Ovary (tissue), 9 donors: ENCODE data around the gene NPHP4. TPM values are rescaled to one million over a fixed set of nuclear protein-coding genes. Genes with fewer than 3 reads are reported as not detected.

Source experiments
- DNase-seq, 5 donors: peaks; one replicate each; pipeline ENCODE4 v3.0.0-alpha.2; 2019 to 2020
- H3K27ac ChIP-seq, 2 donors: fragments of 200-600 bp; one replicate each; pipeline versions ENCODE4 v1.5.1 to v1.8.0; 2019 to 2022
- H3K27me3 ChIP-seq: fragments of 200-600 bp; one replicate; pipeline ENCODE4 v1.8.0; 2022
- H3K36me3 ChIP-seq: fragments of 200-600 bp; sonication (generic); one replicate; pipeline ENCODE4 v1.5.1; 2019
- H3K4me1 ChIP-seq: one replicate; pipeline ENCODE4 v1.8.1; 2013; ENCODE audit warnings: mild to moderate bottlenecking, moderate library complexity; ENCODE audit not compliant: insufficient read depth
- H3K4me3 ChIP-seq: fragments of 200-600 bp; sonication (generic); one replicate; pipeline ENCODE4 v1.5.1; 2017
- H3K9me3 ChIP-seq, 2 donors: fragments of 200-600 bp in 1 of 2; sonication (generic) in 1 of 2; one replicate each; pipeline versions ENCODE4 v1.5.1 to v1.8.1; 2013 to 2019; ENCODE audit warnings: mild to moderate bottlenecking in 1 of 2, moderate library complexity in 1 of 2
- EP300 ChIP-seq: sonication (generic); formaldehyde crosslinking; IDR thresholded peaks from one replicate; pipeline ENCODE4 v1.6.1; 2017; ENCODE audit warnings: antibody characterized with exemption
- POLR2A ChIP-seq: fragments of 450-650 bp; IDR thresholded peaks from one replicate; pipeline ENCODE4 v1.6.1; 2017; ENCODE audit warnings: antibody characterized with exemption, mild to moderate bottlenecking, moderate library complexity
- WGBS, 3 donors: extraction: QIAGEN DNeasy Blood & Tissue Kit in 1 of 3; methylation state at CpG; one replicate each; pipeline versions ENCODE4 v1.1.5 to v1.1.7; 2013 to 2017; 5-methylcytosine and 5-hydroxymethylcytosine counted together
- intact Hi-C, 4 donors: fragments of 100-400 bp; cut with DNase I; formaldehyde crosslinking; loops; one replicate each; pipeline versions ENCODE4 v1.11.0 to v1.15.1; 2022 to 2023
- polyA plus RNA-seq, 2 donors: library from polyadenylated mRNA; stranded (reverse); fragments of 200-250 nt in 1 of 2; fragments of 350-450 nt in 1 of 2; fragmentation: Illumina TruSeq in 1 of 2; extraction: RNeasy Lipid Tissue Mini Kit (QIAGEN cat#74804) in 1 of 2; gene quantifications; one replicate each; pipeline ENCODE4 v1.2.3, GENCODE V29; 2013 to 2014
- total RNA-seq, 7 donors: library from RNA; depleted of rRNA in 2 of 7; stranded (reverse); fragments of >200 nt in 2 of 7; fragmentation: NEBNext Ultra II Directional in 3 of 7; extraction: Animal tissue kit (Norgen Biotek cat#: 25700) in 3 of 7; gene quantifications; one replicate each; pipeline versions ENCODE4 v1.1.0 to v1.2.4, GENCODE V29; 2016 to 2023
- TF ChIP-seq, protein P1 (sequence below), 3 donors: fragments of 450-650 bp in 2 of 3; fragments of 200-600 bp in 1 of 3; IDR thresholded peaks; one replicate each; pipeline versions ENCODE4 v1.5.1 to v1.8.0; 2016 to 2022; ENCODE audit warnings: antibody characterized with exemption in 3 of 3, mild to moderate bottlenecking in 1 of 3
- donor health status: DM: no; HTN: no; CAD: no; lungs with moderate emphysema.
- donor health status: DM: no; HTN: no; CAD: no.
- donor health status: Bipolar disorder and iron deficiency.
- donor health status: DM: yes; HTN: yes; CAD: no.
- donor health status: DM: no; HTN: no; CAD: no.
- donor health status: DM: yes; HTN: yes; CAD: no.

NPHP4 gene
- total and polyA plus RNA-seq, 9 donors: 1.5 to 20.8 (median 10.7) TPM

- Histone ChIP-seq H3K4me1 (no peaks in the 10 kb centered on the region), H3K9me3 (no peaks in the 10 kb centered on the region), H3K36me3 (no peaks in the 10 kb centered on the region), H3K27me3 (no peaks in the 10 kb centered on the region), H3K4me3 (no peak overlapping the region), H3K27ac (no peak overlapping the region)
- intact Hi-C loops: no loop called here
- WGBS, 3 donors: 94 to 97% (median 96%) methylated on average over 16 of the region's 16 CpGs
- DNase-seq: no peak
- TF ChIP-seq POLR2A (no peak), EP300 (no peak)
- TF ChIP-seq, protein P1, sequence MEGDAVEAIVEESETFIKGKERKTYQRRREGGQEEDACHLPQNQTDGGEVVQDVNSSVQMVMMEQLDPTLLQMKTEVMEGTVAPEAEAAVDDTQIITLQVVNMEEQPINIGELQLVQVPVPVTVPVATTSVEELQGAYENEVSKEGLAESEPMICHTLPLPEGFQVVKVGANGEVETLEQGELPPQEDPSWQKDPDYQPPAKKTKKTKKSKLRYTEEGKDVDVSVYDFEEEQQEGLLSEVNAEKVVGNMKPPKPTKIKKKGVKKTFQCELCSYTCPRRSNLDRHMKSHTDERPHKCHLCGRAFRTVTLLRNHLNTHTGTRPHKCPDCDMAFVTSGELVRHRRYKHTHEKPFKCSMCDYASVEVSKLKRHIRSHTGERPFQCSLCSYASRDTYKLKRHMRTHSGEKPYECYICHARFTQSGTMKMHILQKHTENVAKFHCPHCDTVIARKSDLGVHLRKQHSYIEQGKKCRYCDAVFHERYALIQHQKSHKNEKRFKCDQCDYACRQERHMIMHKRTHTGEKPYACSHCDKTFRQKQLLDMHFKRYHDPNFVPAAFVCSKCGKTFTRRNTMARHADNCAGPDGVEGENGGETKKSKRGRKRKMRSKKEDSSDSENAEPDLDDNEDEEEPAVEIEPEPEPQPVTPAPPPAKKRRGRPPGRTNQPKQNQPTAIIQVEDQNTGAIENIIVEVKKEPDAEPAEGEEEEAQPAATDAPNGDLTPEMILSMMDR (IDR thresholded peaks at IDR 0.05): no peak
Observed at GRCh38 chr1:5859766-5860165, 132.5 kb downstream of the NPHP4 start.

GRCh38 chr1:5858844-5859407, 133.3 kb downstream of the NPHP4 start:
- Histone ChIP-seq H3K4me1 (no peaks in the 10 kb centered on the region), H3K9me3 (no peaks in the 10 kb centered on the region), H3K27me3 (no peaks in the 10 kb centered on the region), H3K4me3 (no peak overlapping the region), H3K36me3 (no peaks in the 10 kb centered on the region), H3K27ac (no peak overlapping the region)
- TF ChIP-seq, protein P1 (IDR thresholded peaks at IDR 0.05): no peak
- no peak for TF ChIP-seq EP300
- TF ChIP-seq POLR2A: no peak
- DNase-seq: no peak
- 86 to 91% (median 89%) methylated on average over 25 of the region's 25 CpGs for WGBS, 3 donors
- intact Hi-C loops: no loop called here

GRCh38 chr1:5858246-5858645, 134.0 kb downstream of the NPHP4 start:
- Histone ChIP-seq H3K36me3 (no peaks in the 10 kb centered on the region), H3K9me3 (no peaks in the 10 kb centered on the region), H3K27ac (no peak overlapping the region), H3K4me3 (no peak overlapping the region), H3K4me1 (no peaks in the 10 kb centered on the region), H3K27me3 (no peaks in the 10 kb centered on the region)
- DNase-seq: no peak
- intact Hi-C loops: no loop called here
- no peak for TF ChIP-seq EP300
- TF ChIP-seq, protein P1 (IDR thresholded peaks at IDR 0.05): no peak
- no peak for TF ChIP-seq POLR2A
- WGBS, 3 donors: 87 to 91% (median 89%) methylated on average over 14 to 19 of the region's 19 CpGs

DNA sequence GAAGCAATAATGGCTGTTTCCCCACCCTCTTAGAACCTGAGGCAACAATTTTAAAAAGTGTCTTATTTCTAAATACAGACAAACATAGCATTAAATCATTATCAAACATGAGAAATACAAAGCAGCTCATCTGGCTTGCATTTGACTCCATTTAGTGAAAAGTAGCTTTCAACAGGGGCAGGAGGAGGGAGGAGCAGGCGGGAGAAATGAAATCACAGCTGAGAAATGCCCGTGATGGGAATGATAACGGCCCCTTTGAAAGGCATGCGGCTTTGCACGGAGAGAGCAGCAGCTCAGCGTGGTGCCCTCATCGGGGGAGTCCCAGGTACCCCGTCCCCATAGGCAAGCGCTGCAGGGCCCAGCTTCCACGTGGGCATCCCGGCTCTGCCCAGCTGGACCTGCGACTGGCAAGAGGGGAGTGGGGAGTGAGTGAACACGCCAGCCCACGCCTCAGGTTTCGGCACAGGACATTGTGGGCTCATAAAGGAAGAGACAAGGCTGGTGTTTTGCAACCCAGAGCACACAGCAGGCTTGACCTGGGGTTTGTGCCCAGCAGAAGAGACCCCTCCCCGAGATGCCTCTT, 134.6 kb downstream of the NPHP4 start:
- no peaks in the 10 kb centered on the region for H3K4me1 ChIP-seq
- H3K27ac ChIP-seq: no peak overlapping the region
- no peaks in the 10 kb centered on the region for H3K9me3 ChIP-seq
- no peaks in the 10 kb centered on the region for H3K36me3 ChIP-seq
- DNase-seq: no peak
- H3K27me3 ChIP-seq: no peaks in the 10 kb centered on the region
- WGBS, 3 donors: 67 to 69% (median 68%) methylated on average over 16 of the region's 16 CpGs
- H3K4me3 ChIP-seq: no peak overlapping the region
- intact Hi-C loops: no loop called here
- TF ChIP-seq POLR2A: no peak
- TF ChIP-seq, protein P1 (IDR thresholded peaks at IDR 0.05): no peak
- TF ChIP-seq EP300: no peak
